Suppressor macrophage (primary cell): Measurements from ENCODE around the gene MRPL55.

Source experiments
- DNase-seq, 4 experiments: peaks; one replicate each; pipeline ENCODE4 v3.0.0-alpha.2; 2020 to 2022

The MRPL55 gene

GRCh38 chr1:228068359-228068758, 40.7 kb downstream of the MRPL55 start:
- no peak for DNase-seq

- no peak for DNase-seq
These were observed 42.0 kb downstream of the MRPL55 start for GRCh38 chr1:228066891-228067654.

- no peak for DNase-seq
These were observed 42.7 kb downstream of the MRPL55 start for GRCh38 chr1:228066416-228066815.

GRCh38 chr1:228065543-228066347, 43.4 kb downstream of the MRPL55 start:
- no peak for DNase-seq

GRCh38 chr1:228064741-228065542, 44.2 kb downstream of the MRPL55 start:
- no peak for DNase-seq

GRCh38 chr1:228064296-228064695, 44.8 kb downstream of the MRPL55 start:
- DNase-seq: no peak

GRCh38 chr1:228063251-228064191, 45.6 kb downstream of the MRPL55 start:
- no peak for DNase-seq

GRCh38 chr1:228062812-228063211, 46.3 kb downstream of the MRPL55 start:
- DNase-seq: no peak

GRCh38 chr1:228062085-228062791, 46.9 kb downstream of the MRPL55 start:
- DNase-seq: no peak

GRCh38 chr1:228061411-228062084, 47.6 kb downstream of the MRPL55 start:
- no peak for DNase-seq

- no peak for DNase-seq
These were observed 48.5 kb downstream of the MRPL55 start for GRCh38 chr1:228060458-228061190.

GRCh38 chr1:228059634-228060457, 49.3 kb downstream of the MRPL55 start:
- DNase-seq: peak; percentile 18 to 60 (median 46)

- peak in 1 of 4 experiments; percentile 8 for DNase-seq
These were observed 50.0 kb downstream of the MRPL55 start for GRCh38 chr1:228058949-228059633.

GRCh38 chr1:228058172-228058948, 50.7 kb downstream of the MRPL55 start:
- no peak for DNase-seq
